ENCODE data around the gene CRTAC1. TPM values are rescaled to one million over a fixed set of nuclear protein-coding genes. Genes with fewer than 3 reads are reported as not detected.

Gene CRTAC1
- total and polyA plus RNA-seq, 4 donors = 0.14 to 0.33 (median 0.26) TPM

GRCh38 chr10:97873569-97873968, 156.9 kb downstream of the CRTAC1 start:
- no peak overlapping the region for H3K4me3 ChIP-seq (ENCODE audit: low read depth in 1 of 3, low read length in 3 of 3)
- no peak for TF ChIP-seq EGR1 (IDR thresholded peaks at IDR 0.05; ENCODE audit: low read depth in 2 of 2)
- no peak for TF ChIP-seq HNF4A (conservative IDR thresholded peaks at IDR 0.05)
- TF ChIP-seq YY1 (IDR thresholded peaks at IDR 0.05) = no peak
- no peak for TF ChIP-seq ATF3 (IDR thresholded peaks at IDR 0.05)
- no peak for TF ChIP-seq JUND (IDR thresholded peaks at IDR 0.05)
- TF ChIP-seq FOXA1 (IDR thresholded peaks at IDR 0.05) = no peak
- no peak for TF ChIP-seq ZBTB33 (IDR thresholded peaks at IDR 0.05)
- no peak for TF ChIP-seq RAD21 (IDR thresholded peaks at IDR 0.05)
- TF ChIP-seq NR2F2 (IDR thresholded peaks at IDR 0.05) = no peak
- TF ChIP-seq REST (IDR thresholded peaks at IDR 0.05) = no peak
- TF ChIP-seq CTCF (IDR thresholded peaks at IDR 0.05; ENCODE audit: low read depth, low read length, missing input control) = no peak
- no peak for TF ChIP-seq GABPA (IDR thresholded peaks at IDR 0.05 in 1 of 2, conservative IDR thresholded peaks at IDR 0.05 in 1 of 2)
- H3K27me3 ChIP-seq (ENCODE audit: control insufficient read depth in 4 of 4, insufficient read depth in 4 of 4, low read length in 3 of 4) = no peaks in the 10 kb centered on the region
- no peak for DNase-seq (ENCODE audit: low spot score)
- no peak overlapping the region for H3K9ac ChIP-seq (ENCODE audit: low read depth in 1 of 2, low read length in 2 of 2)
- peaks cover 0 to 9% (median 3%) of the 10 kb centered on the region in 4 donors for H3K4me1 ChIP-seq (ENCODE audit: control insufficient read depth in 4 of 4, insufficient read depth in 4 of 4, low read length in 3 of 4)
- no peaks in the 10 kb centered on the region for H3K9me3 ChIP-seq (ENCODE audit: control insufficient read depth in 4 of 4, low read length in 3 of 4)
- no peaks in the 10 kb centered on the region for H3K36me3 ChIP-seq (ENCODE audit: control insufficient read depth in 4 of 4, insufficient read depth in 3 of 4, low read depth in 1 of 4, low read length in 3 of 4)
- WGBS = 71% methylated on average over 6 of the region's 6 CpGs
- no peak overlapping the region for H3K27ac ChIP-seq (ENCODE audit: low read depth in 1 of 2, low read length in 2 of 2)

- H3K27ac ChIP-seq (ENCODE audit: low read depth in 1 of 2, low read length in 2 of 2) = no peak overlapping the region
- TF ChIP-seq YY1 (IDR thresholded peaks at IDR 0.05) = no peak
- no peak for TF ChIP-seq ZBTB33 (IDR thresholded peaks at IDR 0.05)
- no peak for TF ChIP-seq HNF4G (IDR thresholded peaks at IDR 0.05)
- H3K9me3 ChIP-seq (ENCODE audit: control insufficient read depth in 4 of 4, low read length in 3 of 4) = no peaks in the 10 kb centered on the region
- no peaks in the 10 kb centered on the region for H3K36me3 ChIP-seq (ENCODE audit: control insufficient read depth in 4 of 4, insufficient read depth in 3 of 4, low read depth in 1 of 4, low read length in 3 of 4)
- H3K4me3 ChIP-seq (ENCODE audit: low read depth in 1 of 3, low read length in 3 of 3) = no peak overlapping the region
- no peaks in the 10 kb centered on the region for H3K27me3 ChIP-seq (ENCODE audit: control insufficient read depth in 4 of 4, insufficient read depth in 4 of 4, low read length in 3 of 4)
- H3K4me1 ChIP-seq (ENCODE audit: control insufficient read depth in 4 of 4, insufficient read depth in 4 of 4, low read length in 3 of 4) = peaks cover 0 to 9% (median 3%) of the 10 kb centered on the region in 4 donors
- H3K9ac ChIP-seq (ENCODE audit: low read depth in 1 of 2, low read length in 2 of 2) = no peak overlapping the region
- no peak for DNase-seq (ENCODE audit: low spot score)
- 82% methylated on average over 8 of the region's 8 CpGs for WGBS
These were observed 159.4 kb downstream of the CRTAC1 start for GRCh38 chr10:97870990-97871389.

Data from liver (tissue), 9 donors.